SK-N-SH treated with all-trans-retinoic acid at 6 μM for 48 hours (cell line): ENCODE data around the gene MRPL17.

Source experiments
- ATAC-seq: fragments of 200-7000 bp; cut with Tn5 transposase; 3 replicates; pipeline ENCODE4 v1.9.1; 2020; ENCODE audit warnings: mild to moderate bottlenecking, moderate library complexity
- ARNTL ChIP-seq: fragments of 450-650 bp; formaldehyde crosslinking; IDR thresholded peaks from 2 replicates; pipeline ENCODE4 v1.5.0; 2020; ENCODE audit warnings: low read depth, mild to moderate bottlenecking, moderate library complexity, borderline replicate concordance
- BACH2 ChIP-seq: fragments of 250-450 bp; sonication (Bioruptor Pico); IDR thresholded peaks from 2 replicates; pipeline ENCODE4 v1.9.0; 2021; ENCODE audit warnings: mild to moderate bottlenecking, borderline replicate concordance
- ESRRG ChIP-seq: fragments of 250-450 bp; sonication (Bioruptor Pico); IDR thresholded peaks from 2 replicates; pipeline ENCODE4 v1.6.1; 2021; ENCODE audit warnings: mild to moderate bottlenecking
- GLIS3 ChIP-seq: fragments of 250-450 bp; sonication (Bioruptor Pico); IDR thresholded peaks from 2 replicates; pipeline ENCODE4 v1.5.0; 2020; ENCODE audit warnings: mild to moderate bottlenecking, moderate library complexity
- PPARA ChIP-seq: fragments of 250-450 bp; sonication (Bioruptor Pico); IDR thresholded peaks from 2 replicates; pipeline ENCODE4 v1.5.0; 2020; ENCODE audit warnings: mild to moderate bottlenecking, borderline replicate concordance
- SNAI2 ChIP-seq: fragments of 250-450 bp; sonication (Bioruptor Pico); IDR thresholded peaks from 2 replicates; pipeline ENCODE4 v1.5.0; 2020; ENCODE audit warnings: mild to moderate bottlenecking, moderate library complexity
- TCF4 ChIP-seq: fragments of 250-450 bp; sonication (Bioruptor Pico); IDR thresholded peaks from 2 replicates; pipeline ENCODE4 v1.8.0; 2021; ENCODE audit warnings: mild to moderate bottlenecking, moderate library complexity, borderline replicate concordance
- TOX ChIP-seq: fragments of 250-450 bp; sonication (Bioruptor Pico); IDR thresholded peaks from 2 replicates; pipeline ENCODE4 v1.8.0; 2021; ENCODE audit warnings: mild to moderate bottlenecking, moderate library complexity, borderline replicate concordance
- TSHZ2 ChIP-seq: fragments of 250-450 bp; sonication (Bioruptor Pico); IDR thresholded peaks from 2 replicates; pipeline ENCODE4 v1.5.0; 2020; ENCODE audit warnings: mild to moderate bottlenecking, moderate library complexity
- ZC3H10 ChIP-seq: fragments of 250-450 bp; sonication (Bioruptor Pico); IDR thresholded peaks from 2 replicates; pipeline ENCODE4 v1.5.1; 2021; ENCODE audit warnings: mild to moderate bottlenecking, moderate library complexity
- ZFP3 ChIP-seq: fragments of 250-450 bp; sonication (Bioruptor Pico); IDR thresholded peaks from 2 replicates; pipeline ENCODE4 v1.5.0; 2020; ENCODE audit warnings: mild to moderate bottlenecking, moderate library complexity
- ZFP30 ChIP-seq: fragments of 450-650 bp; formaldehyde crosslinking; IDR thresholded peaks from 2 replicates; pipeline ENCODE4 v1.5.0; 2022; ENCODE audit warnings: mild to moderate bottlenecking, moderate library complexity
- ZNF565 ChIP-seq: fragments of 450-650 bp; formaldehyde crosslinking; conservative IDR thresholded peaks from 2 replicates; pipeline ENCODE4 v1.5.0; 2020; ENCODE audit warnings: low read depth, mild to moderate bottlenecking, moderate library complexity
- ZNF70 ChIP-seq: fragments of 450-650 bp; formaldehyde crosslinking; IDR thresholded peaks from 2 replicates; pipeline ENCODE4 v1.5.0; 2020; ENCODE audit warnings: mild to moderate bottlenecking, moderate library complexity
- ZNF8 ChIP-seq: fragments of 450-650 bp; formaldehyde crosslinking; IDR thresholded peaks from 2 replicates; pipeline ENCODE4 v1.5.0; 2020; ENCODE audit warnings: mild to moderate bottlenecking, moderate library complexity
- TF ChIP-seq, protein P1 (sequence below): fragments of 250-450 bp; sonication (Bioruptor Pico); IDR thresholded peaks from 2 replicates; pipeline ENCODE4 v1.5.1; 2021; ENCODE audit warnings: mild to moderate bottlenecking, moderate library complexity
- TF ChIP-seq, protein P2 (sequence below): fragments of 250-450 bp; sonication (Bioruptor Pico); IDR thresholded peaks from 2 replicates; pipeline ENCODE4 v1.8.0; 2020; ENCODE audit warnings: mild to moderate bottlenecking, moderate library complexity, borderline replicate concordance
- TF ChIP-seq, protein P3 (sequence below): fragments of 250-450 bp; sonication (Bioruptor Pico); IDR thresholded peaks from 2 replicates; pipeline ENCODE4 v1.8.0; 2021; ENCODE audit warnings: low read depth, mild to moderate bottlenecking, moderate library complexity, borderline replicate concordance

MRPL17 gene

GRCh38 chr11:6673523-6674218 lies 9.5 kb downstream of the MRPL17 start (continued):
- no peak for TF ChIP-seq TSHZ2 (CRISPR knock-in tag)
- TF ChIP-seq TOX, result no peak
- TF ChIP-seq, protein P1, sequence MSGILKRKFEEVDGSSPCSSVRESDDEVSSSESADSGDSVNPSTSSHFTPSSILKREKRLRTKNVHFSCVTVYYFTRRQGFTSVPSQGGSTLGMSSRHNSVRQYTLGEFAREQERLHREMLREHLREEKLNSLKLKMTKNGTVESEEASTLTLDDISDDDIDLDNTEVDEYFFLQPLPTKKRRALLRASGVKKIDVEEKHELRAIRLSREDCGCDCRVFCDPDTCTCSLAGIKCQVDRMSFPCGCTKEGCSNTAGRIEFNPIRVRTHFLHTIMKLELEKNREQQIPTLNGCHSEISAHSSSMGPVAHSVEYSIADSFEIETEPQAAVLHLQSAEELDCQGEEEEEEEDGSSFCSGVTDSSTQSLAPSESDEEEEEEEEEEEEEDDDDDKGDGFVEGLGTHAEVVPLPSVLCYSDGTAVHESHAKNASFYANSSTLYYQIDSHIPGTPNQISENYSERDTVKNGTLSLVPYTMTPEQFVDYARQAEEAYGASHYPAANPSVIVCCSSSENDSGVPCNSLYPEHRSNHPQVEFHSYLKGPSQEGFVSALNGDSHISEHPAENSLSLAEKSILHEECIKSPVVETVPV (CRISPR knock-in tag), result no peak
- TF ChIP-seq GLIS3 (CRISPR knock-in tag), result no peak
- TF ChIP-seq ZNF70, result no peak
- no peak for TF ChIP-seq ZC3H10 (CRISPR knock-in tag)
- no peak for TF ChIP-seq BACH2 (CRISPR knock-in tag)
- TF ChIP-seq, all 23 proteins: peak for 0

DNA sequence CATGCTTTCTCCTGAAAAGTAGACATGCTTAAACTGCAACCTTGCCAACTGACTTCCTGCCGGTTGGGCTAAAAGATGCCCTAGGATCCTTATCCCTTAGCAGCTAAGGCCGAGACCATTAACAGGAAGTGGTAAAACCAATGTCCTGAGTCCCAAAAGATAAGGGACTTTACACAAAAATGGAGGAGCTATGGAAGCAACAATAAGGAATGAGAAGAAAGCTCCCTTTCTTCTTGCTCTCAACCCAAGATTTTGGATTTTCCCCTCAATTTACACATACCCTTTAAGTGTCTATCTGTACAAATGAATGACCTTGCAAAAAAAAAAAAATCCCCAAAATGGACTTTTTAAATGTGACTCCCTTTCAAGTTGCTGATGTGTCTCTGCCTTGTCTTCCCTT lies 11.1 kb downstream of the MRPL17 start:
- no peak for TF ChIP-seq ZNF8
- TF ChIP-seq TSHZ2 (CRISPR knock-in tag), result no peak
- no peak for TF ChIP-seq TOX
- no peak for TF ChIP-seq PPARA (CRISPR knock-in tag)
- TF ChIP-seq, protein P2, sequence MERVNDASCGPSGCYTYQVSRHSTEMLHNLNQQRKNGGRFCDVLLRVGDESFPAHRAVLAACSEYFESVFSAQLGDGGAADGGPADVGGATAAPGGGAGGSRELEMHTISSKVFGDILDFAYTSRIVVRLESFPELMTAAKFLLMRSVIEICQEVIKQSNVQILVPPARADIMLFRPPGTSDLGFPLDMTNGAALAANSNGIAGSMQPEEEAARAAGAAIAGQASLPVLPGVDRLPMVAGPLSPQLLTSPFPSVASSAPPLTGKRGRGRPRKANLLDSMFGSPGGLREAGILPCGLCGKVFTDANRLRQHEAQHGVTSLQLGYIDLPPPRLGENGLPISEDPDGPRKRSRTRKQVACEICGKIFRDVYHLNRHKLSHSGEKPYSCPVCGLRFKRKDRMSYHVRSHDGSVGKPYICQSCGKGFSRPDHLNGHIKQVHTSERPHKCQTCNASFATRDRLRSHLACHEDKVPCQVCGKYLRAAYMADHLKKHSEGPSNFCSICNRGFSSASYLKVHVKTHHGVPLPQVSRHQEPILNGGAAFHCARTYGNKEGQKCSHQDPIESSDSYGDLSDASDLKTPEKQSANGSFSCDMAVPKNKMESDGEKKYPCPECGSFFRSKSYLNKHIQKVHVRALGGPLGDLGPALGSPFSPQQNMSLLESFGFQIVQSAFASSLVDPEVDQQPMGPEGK (CRISPR knock-in tag), result no peak
- no peak for TF ChIP-seq SNAI2
- TF ChIP-seq BACH2 (CRISPR knock-in tag), result no peak
- no peak for TF ChIP-seq ZNF70
- no peak for TF ChIP-seq TCF4
- TF ChIP-seq ZNF565, result no peak
- no peak for TF ChIP-seq ZFP3
- TF ChIP-seq GLIS3 (CRISPR knock-in tag), result no peak
- TF ChIP-seq ESRRG (CRISPR knock-in tag), result no peak
- TF ChIP-seq ZFP30 (CRISPR knock-in tag), result no peak
- TF ChIP-seq, protein P3, sequence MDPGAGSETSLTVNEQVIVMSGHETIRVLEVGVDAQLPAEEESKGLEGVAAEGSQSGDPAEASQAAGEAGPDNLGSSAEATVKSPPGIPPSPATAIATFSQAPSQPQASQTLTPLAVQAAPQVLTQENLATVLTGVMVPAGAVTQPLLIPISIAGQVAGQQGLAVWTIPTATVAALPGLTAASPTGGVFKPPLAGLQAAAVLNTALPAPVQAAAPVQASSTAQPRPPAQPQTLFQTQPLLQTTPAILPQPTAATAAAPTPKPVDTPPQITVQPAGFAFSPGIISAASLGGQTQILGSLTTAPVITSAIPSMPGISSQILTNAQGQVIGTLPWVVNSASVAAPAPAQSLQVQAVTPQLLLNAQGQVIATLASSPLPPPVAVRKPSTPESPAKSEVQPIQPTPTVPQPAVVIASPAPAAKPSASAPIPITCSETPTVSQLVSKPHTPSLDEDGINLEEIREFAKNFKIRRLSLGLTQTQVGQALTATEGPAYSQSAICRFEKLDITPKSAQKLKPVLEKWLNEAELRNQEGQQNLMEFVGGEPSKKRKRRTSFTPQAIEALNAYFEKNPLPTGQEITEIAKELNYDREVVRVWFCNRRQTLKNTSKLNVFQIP (CRISPR knock-in tag), result no peak
- TF ChIP-seq, protein P1 (CRISPR knock-in tag), result no peak
- no peak for TF ChIP-seq ARNTL (CRISPR knock-in tag)
- ATAC-seq, result no peak
